22Rv1 (cell line): ENCODE data around the gene CCL24.

Experiments used
- CTCF ChIP-seq: fragments of 450-650 bp; IDR thresholded peaks from 2 replicates; pipeline ENCODE4 v1.5.1; 2017; ENCODE audit warnings: mild to moderate bottlenecking
- ZFX ChIP-seq: fragments of 450-650 bp; IDR thresholded peaks from 2 replicates; pipeline ENCODE4 v1.6.1; 2017; ENCODE audit warnings: antibody characterized with exemption, borderline replicate concordance

DNA sequence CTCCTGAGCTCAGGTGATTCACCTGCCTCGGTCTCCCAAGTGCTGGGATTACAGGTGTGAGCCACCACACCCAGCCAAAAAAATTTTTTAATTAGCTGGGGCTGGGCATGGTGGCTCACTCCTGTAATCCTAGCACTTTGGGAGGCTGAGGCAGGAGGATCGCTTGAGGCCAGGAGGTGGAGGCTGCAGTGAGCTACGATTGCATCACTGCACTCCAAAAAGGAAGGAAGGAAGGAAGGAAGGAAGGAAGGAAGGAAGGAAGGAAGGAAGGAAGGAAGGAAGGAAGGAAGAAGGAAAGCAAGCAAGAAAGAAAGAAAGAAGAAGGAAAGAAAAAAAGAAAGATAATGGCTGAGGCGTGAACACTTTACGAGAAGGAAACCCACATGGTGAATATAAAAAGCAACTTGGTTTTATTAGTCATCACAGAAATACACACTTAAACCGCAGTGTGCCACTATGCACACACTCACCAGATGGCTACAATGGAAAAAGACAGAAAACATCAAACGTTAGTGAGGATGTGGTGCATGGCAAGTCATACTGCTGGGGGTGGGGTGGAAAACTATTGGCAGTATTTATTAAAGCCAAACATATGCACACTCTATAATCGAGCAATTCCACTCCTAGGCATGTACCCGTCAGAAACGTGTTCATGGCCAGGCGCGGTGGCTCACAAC lies 37.2 kb downstream of the CCL24 start:
- no peak for TF ChIP-seq CTCF
- no peak for TF ChIP-seq ZFX
